Activated CD8-positive, alpha-beta memory T cell treated with anti-CD3 and anti-CD28 coated beads for 24 hours (primary cell): ENCODE results near the gene OSBPL5.
"Not testable (repeated sequence)": the region's sequence is repeated elsewhere in the genome, so short reads cannot be mapped to it uniquely, and the experiment has no call there.

Experiments used
- DNase-seq: peaks from one replicate; pipeline ENCODE4 v3.0.0-alpha.2; 2020

Gene OSBPL5

GRCh38 chr11:3131330-3131941 lies 33.7 kb downstream of the OSBPL5 start:
- no peak for DNase-seq

DNA sequence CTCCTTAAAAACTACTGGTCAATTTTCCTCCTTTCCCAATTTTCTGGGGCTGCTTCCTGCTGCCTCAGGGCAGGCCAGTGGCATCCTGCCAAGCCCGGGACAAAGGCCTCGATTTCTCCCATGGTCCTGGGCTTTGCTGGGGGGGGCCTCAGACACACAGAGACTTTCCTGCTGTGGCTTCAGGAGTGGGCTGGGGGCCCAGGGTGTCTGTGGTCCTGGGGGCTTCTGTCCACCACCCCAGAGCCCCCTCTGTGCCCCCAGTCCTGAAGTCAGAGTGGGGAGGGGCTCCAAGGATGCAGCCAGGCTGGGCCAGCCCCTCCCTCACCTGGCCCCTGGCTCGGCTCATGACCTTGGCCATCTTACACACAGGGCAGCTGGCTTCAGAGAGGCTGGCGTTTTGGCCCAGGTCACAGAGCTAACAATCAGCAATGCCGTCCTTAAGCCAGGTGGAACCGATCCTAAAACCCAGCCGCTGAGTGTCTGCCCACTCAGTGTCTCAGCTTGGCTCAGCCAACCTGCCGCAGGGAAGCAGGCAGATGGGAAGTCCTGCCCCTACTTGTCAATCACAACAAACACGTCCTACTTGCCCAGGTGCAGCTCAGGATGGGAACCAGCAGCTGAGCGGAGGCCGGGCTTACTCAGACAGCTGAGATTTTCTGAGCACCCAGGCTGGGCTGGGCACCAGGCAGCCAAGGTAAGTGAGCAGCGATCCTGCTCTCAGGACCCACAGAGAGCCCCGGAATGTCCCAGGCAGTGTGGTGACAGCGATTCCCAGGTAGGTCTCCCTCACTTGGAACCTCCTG lies 34.6 kb downstream of the OSBPL5 start:
- DNase-seq, result no peak

DNA sequence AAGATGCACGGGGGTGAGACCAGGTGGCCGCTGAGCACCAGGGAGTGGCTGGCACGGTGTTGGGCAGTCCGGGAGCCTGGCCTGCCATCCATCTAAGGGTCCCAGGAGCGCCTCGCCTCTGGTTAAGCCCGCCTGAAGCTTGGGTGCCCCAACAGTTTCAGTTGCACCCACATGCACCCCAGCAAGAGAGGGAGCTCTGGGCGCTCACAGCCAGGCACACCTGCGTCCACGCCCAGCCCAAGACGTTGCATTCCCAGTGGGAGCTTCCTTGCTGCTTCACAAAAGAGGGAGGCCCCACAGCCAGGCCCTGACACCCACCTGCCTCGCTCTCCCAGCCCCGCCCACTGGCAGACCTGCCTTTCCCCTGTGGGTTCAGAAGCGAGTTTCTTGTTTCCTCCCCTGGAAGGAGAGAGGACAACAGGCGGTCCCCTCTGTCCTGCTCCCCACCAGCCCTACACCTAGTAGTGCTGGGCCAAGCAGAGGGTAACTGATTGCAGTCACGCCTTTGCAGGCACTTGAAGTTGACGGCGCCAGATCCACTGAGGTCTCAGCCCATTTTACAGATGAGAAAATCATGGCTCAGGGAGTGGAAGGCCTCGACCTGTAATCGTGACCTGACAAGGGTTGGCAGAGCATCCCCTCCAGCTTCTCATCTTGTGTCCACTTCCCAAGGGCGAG lies 35.4 kb downstream of the OSBPL5 start:
- DNase-seq, result no peak

DNA sequence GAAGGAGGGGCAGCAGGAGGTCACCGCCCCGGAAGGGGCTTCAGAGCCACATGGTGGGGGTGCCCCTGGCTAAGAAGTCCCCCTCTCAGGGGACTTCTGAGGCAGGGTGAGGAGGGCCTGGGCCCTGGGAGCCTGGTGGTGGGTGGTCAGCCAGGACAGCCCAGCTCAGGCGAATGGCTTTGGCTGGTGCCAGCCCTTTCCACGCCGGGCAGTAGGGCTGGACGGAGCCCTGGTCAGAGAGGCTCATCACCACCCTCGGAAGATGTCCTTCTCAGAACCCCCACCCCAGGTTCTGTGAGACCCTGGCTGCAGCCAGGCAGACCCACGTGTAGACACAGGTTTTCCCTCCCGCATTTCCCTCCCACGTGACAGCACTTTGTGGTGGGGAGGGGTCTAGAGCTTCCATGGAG lies 35.9 kb downstream of the OSBPL5 start:
- DNase-seq, result no peak

DNA sequence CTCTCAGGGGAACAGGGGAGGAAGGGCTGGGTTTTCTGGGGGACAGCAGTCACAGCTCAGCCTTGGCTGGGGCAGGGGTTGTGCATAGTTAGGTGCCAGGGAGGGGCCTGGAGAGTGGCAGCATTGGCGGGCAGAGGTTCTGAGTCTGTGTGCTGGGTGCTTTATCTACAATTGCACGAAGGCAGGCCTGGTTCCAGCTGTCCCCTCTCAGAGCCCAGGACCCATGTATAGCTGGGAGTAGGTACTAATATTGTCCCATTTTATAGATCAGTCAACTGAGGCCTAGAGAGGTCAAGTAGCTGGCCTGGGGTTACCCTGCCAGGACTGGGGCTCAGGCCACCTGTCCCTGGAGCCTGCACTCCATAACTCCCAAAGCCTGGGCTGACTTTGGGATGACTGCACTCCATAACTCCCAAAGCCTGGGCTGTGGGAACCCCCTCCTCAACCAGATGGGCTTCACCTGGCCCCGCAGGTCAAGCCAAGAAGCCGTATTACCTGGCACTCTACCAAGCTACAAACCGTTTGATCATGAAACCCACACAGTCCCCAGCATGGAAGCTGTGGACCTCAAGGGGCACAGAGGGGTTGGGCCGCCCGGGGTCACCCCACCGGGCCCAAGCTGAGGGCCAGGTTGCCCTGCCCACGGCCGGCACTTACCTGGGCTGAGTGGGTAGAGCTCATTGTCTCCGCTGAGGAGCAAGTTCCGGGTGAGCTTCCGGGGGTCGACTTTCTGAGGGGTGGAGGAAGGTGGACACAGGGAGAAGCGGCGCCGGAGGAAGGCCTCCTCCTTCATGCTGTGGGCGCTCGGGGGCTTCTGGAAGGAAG lies 36.5 kb downstream of the OSBPL5 start:
- DNase-seq, result no peak

- DNase-seq, result no peak
Measured at GRCh38 chr11:3127706-3128355, 37.3 kb downstream of the OSBPL5 start.

- DNase-seq, result no peak
Measured at GRCh38 chr11:3126901-3127691, 38.0 kb downstream of the OSBPL5 start.

- no peak for DNase-seq
Measured at GRCh38 chr11:3126207-3126865, 38.8 kb downstream of the OSBPL5 start.

- no peak for DNase-seq
Measured at GRCh38 chr11:3124821-3125220, 40.3 kb downstream of the OSBPL5 start.

DNA sequence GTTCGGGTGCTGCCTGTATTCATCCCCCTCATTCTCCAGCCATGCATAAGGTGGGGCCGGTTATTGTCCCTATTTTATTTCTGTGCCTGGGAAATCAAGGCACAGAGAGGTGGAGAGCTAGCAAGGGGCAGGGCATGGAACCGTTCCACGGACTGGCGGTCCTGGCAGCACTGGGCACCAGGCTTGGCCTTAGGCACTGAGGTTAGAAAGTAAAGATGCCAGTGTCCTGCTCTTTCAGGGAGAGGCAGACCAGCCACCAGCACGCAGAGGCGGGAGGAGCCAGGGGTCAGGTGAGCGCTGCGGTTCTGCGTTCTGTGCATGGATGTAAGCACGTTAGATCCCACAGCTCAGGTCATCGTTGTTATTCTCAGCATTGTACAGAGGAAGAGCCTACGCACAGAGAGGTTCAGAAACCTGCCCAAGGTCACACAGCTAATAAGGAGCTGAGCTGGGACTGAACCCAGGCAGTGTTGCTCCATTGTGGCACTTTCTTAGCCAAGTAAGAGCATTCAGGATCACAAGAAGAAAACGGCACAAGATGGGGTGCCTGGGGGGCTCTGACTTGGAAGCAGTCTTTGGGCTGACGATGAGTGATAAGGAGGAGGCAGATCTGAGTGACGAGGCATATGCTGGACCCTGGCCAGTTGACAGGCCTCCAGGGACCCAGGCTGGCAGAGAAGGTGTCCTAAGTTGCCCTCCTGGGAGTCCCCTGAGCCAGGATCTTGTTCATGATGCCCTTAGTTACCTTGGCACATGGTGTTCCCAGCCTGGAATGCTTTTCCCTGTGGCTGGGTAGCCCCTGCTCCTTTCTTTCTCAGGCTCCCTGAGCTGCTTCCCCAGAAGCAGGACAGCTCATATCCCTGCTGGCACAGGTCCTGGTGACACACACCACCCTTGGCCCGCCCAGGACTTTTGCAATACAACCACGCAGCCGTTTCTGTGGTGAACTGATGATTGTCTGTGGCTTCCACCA lies 41.1 kb downstream of the OSBPL5 start:
- no peak for DNase-seq

DNA sequence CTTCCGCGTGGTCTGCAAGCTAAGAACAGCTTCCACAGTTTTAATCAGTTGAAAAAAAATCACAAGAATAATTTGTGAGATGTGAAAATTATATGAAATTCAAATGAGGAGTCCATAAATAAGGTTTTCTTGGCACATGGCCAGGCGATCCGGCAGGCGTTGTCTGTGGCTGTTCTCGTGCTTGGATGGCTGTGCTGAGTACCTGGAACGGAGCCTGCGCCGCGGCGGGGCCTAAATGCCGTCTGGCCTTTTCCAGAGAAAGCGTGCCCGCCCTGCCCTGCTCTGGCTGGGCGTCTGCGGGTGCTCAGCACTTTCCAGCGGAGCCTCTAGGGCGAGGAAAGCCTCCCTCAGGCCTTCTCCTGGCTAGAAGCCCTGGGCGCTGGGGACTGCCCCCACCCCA lies 41.8 kb downstream of the OSBPL5 start:
- DNase-seq, result no peak

- DNase-seq, result no peak
Measured at GRCh38 chr11:3122775-3123201, 42.3 kb downstream of the OSBPL5 start.

DNA sequence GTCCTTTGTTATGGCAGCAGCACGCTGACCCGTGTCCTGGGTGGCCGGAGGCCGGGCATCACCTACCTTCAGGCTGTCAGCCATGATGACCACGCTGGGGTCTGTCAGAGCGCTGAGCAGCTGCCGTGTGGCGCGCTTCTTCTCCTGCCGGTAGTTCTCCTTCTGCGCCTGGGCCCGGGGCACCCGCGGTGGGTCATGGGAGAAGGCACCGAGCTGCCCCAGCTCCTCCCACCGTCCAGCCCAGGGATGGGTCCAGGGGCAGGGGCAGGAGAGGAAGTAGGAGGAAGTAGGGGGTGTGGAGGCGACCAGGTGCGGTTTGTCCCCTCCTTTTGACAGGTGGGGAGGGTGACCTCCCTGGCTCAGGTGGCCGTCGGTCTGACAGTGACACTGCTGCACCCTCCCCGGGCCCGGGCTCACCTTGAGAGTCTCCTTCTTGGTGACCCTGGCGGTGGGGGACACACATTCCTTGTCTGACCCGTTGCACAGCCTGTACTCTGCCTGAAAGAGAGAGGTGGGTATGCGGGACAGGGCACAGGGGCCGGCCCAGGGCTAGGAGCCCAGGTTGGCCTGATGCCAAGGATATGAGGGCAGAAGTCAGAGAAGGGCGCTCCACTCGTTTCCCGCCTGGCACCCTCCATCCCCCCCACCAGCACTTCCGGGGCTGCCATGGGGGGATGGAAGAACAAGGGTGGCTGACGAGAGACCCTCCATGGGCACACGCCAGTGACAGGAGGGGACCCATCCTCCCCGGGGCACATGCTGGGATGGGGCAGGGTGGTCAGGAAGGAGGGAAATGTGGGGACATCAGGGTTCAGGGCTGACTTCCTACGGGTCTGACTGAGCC lies 43.0 kb downstream of the OSBPL5 start:
- no peak for DNase-seq

GRCh38 chr11:3121416-3121815 lies 43.7 kb downstream of the OSBPL5 start:
- DNase-seq, result no peak

- no peak for DNase-seq
Measured at GRCh38 chr11:3120071-3120792, 44.9 kb downstream of the OSBPL5 start.

- DNase-seq, result no peak
Measured at GRCh38 chr11:3119141-3119821, 45.8 kb downstream of the OSBPL5 start.

DNA sequence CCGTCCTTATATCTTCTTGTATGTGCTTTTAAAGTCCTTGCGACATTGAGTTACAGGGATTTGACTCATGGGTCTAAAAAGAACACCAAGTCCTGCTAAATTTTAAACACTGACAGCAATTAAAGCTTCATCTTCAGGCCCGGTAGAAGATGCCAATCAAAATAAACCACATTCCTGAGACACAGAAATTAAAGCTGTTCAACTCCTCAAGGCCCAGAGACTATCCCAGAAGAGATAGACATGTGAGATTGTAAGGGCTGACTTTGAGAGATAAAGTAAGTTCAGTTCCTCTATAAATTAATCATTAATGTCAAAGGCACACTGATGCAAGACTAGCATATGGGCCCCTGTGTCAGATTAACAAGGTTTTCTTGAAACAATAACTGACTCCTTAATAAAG lies 49.8 kb downstream of the OSBPL5 start:
- no peak for DNase-seq

- DNase-seq, result not testable (repeated sequence)
Measured at GRCh38 chr11:3113661-3114060, 51.4 kb downstream of the OSBPL5 start.
